Left lobe of liver (tissue), 2 donors: ENCODE data around the gene CRACR2A. TPM values are rescaled to one million over a fixed set of nuclear protein-coding genes. Genes with fewer than 3 reads are reported as not detected.
A peak's percentile ranks its signal among the peaks of the same experiment; 100 is the strongest.

ENCODE experiments used
- ATAC-seq: fragments of 200-7000 bp; cut with Tn5 transposase; one replicate; pipeline ENCODE4 v1.9.1; 2020; ENCODE audit warnings: mild to moderate bottlenecking, moderate library complexity
- DNase-seq: peaks from one replicate; pipeline ENCODE4 v3.0.0-alpha.2; 2020; ENCODE audit warnings: low spot score
- total RNA-seq: library from RNA; stranded (reverse); gene quantifications from one replicate; pipeline ENCODE4 v1.2.1, GENCODE V29; 2021
- donor health status: DM: no; HTN: no; CAD: no; lungs with moderate emphysema.
- donor health status: DM: no; HTN: yes; CAD: no.

CRACR2A gene
- total RNA-seq, 1 donor from 2014 or later, result 0.93 TPM

GRCh38 chr12:3628629-3629028 is 124.3 kb downstream of the CRACR2A start:
- ATAC-seq (no peak), DNase-seq (no peak)

GRCh38 chr12:3627336-3627735 is 125.6 kb downstream of the CRACR2A start:
- DNase-seq (no peak), ATAC-seq (no peak)

GRCh38 chr12:3624273-3624672 is 128.6 kb downstream of the CRACR2A start:
- DNase-seq (no peak), ATAC-seq (no peak)

- DNase-seq (no peak), ATAC-seq (no peak)
These were observed 129.9 kb downstream of the CRACR2A start for GRCh38 chr12:3622822-3623690.

GRCh38 chr12:3622021-3622821 is 130.7 kb downstream of the CRACR2A start:
- ATAC-seq, result no peak
- no peak for DNase-seq

- no peak for ATAC-seq
- DNase-seq, result no peak
These were observed 132.1 kb downstream of the CRACR2A start for GRCh38 chr12:3620856-3621255.

GRCh38 chr12:3617565-3617964 is 135.3 kb downstream of the CRACR2A start:
- DNase-seq (no peak), ATAC-seq (no peak)

GRCh38 chr12:3615862-3616261 is 137.0 kb downstream of the CRACR2A start:
- DNase-seq (no peak), ATAC-seq (no peak)

GRCh38 chr12:3614806-3615466 is 138.0 kb downstream of the CRACR2A start:
- DNase-seq (no peak), ATAC-seq (no peak)

GRCh38 chr12:3613641-3614395 is 139.1 kb downstream of the CRACR2A start:
- DNase-seq, result no peak
- no peak for ATAC-seq

- no peak for ATAC-seq
- no peak for DNase-seq
These were observed 140.8 kb downstream of the CRACR2A start for GRCh38 chr12:3611860-3612703.

- no peak for DNase-seq
- no peak for ATAC-seq
These were observed 145.1 kb downstream of the CRACR2A start for GRCh38 chr12:3607821-3608220.

GRCh38 chr12:3607039-3607720 is 145.7 kb downstream of the CRACR2A start:
- no peak for DNase-seq
- ATAC-seq, result no peak

- ATAC-seq (no peak), DNase-seq (no peak)
These were observed 146.8 kb downstream of the CRACR2A start for GRCh38 chr12:3606128-3606527.

GRCh38 chr12:3605692-3606091 is 147.2 kb downstream of the CRACR2A start:
- ATAC-seq (no peak), DNase-seq (no peak)

- ATAC-seq, result peak; percentile 23
These were observed 147.9 kb downstream of the CRACR2A start for GRCh38 chr12:3604748-3605586.

GRCh38 chr12:3604286-3604685 is 148.6 kb downstream of the CRACR2A start:
- DNase-seq (no peak), ATAC-seq (no peak)

More at GRCh38 chr12:3604748-3605586, 147.9 kb downstream of the CRACR2A start:
- no peak for DNase-seq

GRCh38 chr12:3603576-3603975 is 149.3 kb downstream of the CRACR2A start:
- ATAC-seq (no peak), DNase-seq (no peak)
